H1 (cell line): ENCODE data around the gene RAD51B. TPM values are rescaled to one million over a fixed set of nuclear protein-coding genes. Genes with fewer than 3 reads are reported as not detected.

Experiments
- CBX5 ChIP-seq: fragments of 300-800, 300-1000 bp; sonication (generic); IDR thresholded peaks from 2 replicates; pipeline ENCODE4 v1.7.1; 2016; ENCODE audit warnings: antibody characterized with exemption, low read length, low read depth
- CREB1 ChIP-seq: IDR thresholded peaks from 2 replicates; pipeline ENCODE4 v1.6.1; 2012; ENCODE audit warnings: inconsistent platforms
- CTCF ChIP-seq, 3 experiments: IDR thresholded peaks; 1 replicate in 2 of 3; 2 replicates in 1 of 3; pipeline versions ENCODE4 v1.5.1 to v1.6.1; 2011; ENCODE audit warnings: low read length in 3 of 3, mild to moderate bottlenecking in 3 of 3, inconsistent platforms in 2 of 3, low read depth in 1 of 3, moderate library complexity in 1 of 3; ENCODE audit not compliant: insufficient read depth in 1 of 3; ENCODE audit errors: control extremely low read depth in 1 of 3
- GABPA ChIP-seq: IDR thresholded peaks from 2 replicates; pipeline ENCODE4 v1.6.1; 2011; ENCODE audit warnings: mild to moderate bottlenecking, low read length, moderate library complexity, borderline replicate concordance; ENCODE audit not compliant: insufficient read depth
- SIRT6 ChIP-seq: IDR thresholded peaks from one replicate; pipeline ENCODE4 v1.7.1; 2012; ENCODE audit warnings: low read length, inconsistent platforms
- SRF ChIP-seq: IDR thresholded peaks from 2 replicates; pipeline ENCODE4 v1.6.1; 2011; ENCODE audit warnings: mild to moderate bottlenecking, low read depth, low read length, moderate library complexity
- TCF12 ChIP-seq: IDR thresholded peaks from 2 replicates; pipeline ENCODE4 v1.6.1; 2011; ENCODE audit warnings: low read depth, mild to moderate bottlenecking, low read length
- polyA plus RNA-seq, 7 experiments: library from polyadenylated mRNA; depleted of rRNA in 3 of 7; stranded (reverse) in 5 of 7; unstranded in 2 of 7; fragments of >200 nt in 5 of 7; fragments of 200-250 nt in 2 of 7; gene quantifications; 1 replicate in 5 of 7; 2 replicates in 1 of 7; 4 replicates in 1 of 7; pipeline versions ENCODE4 v1.2.1 to v1.2.3, GENCODE V29; 2011 to 2013; ENCODE audit warnings: missing spikeins in 2 of 7, mixed read lengths in 2 of 7
- total RNA-seq: library from RNA; stranded (reverse); fragmentation: NEBNext Ultra II Directional; extraction: Animal tissue kit (Norgen Biotek cat#: 25700); gene quantifications from 2 replicates; pipeline ENCODE4 v1.2.1, GENCODE V29; 2021

RAD51B gene
- total and polyA plus RNA-seq, 2 of the 8 experiments (the other 6 are each of a cell fraction or from before 2014, with no cell fraction given) = 3.9 to 14.9 TPM

- no peak for TF ChIP-seq SRF
- TF ChIP-seq SIRT6 = no peak
- TF ChIP-seq CBX5 = no peak
- no peak for TF ChIP-seq TCF12
- TF ChIP-seq CTCF (IDR thresholded peaks at IDR 0.05; ENCODE audit: control extremely low read depth in 1 of 3, insufficient read depth in 1 of 3, low read depth in 1 of 3, low read length in 3 of 3) = no peak
- no peak for TF ChIP-seq GABPA
- TF ChIP-seq CREB1 = no peak
Measured at GRCh38 chr14:67918838-67919237, 99.3 kb downstream of the RAD51B start (continued).
